GM21723 (cell line): ENCODE measurements around the gene CAMK1D.

ENCODE experiments used
- ATAC-seq: cut with Tn5 transposase; IDR thresholded peaks from one replicate; pipeline ENCODE4 v1.9.1; 2021; ENCODE audit warnings: mild to moderate bottlenecking, moderate library complexity; ENCODE audit not compliant: unreplicated experiment

Gene CAMK1D

GRCh38 chr10:12614177-12614995 lies 265.0 kb downstream of the CAMK1D start:
- no peak for ATAC-seq

- no peak for ATAC-seq
Observed at GRCh38 chr10:12615296-12616220, 266.2 kb downstream of the CAMK1D start.

GRCh38 chr10:12617191-12618175 lies 268.1 kb downstream of the CAMK1D start:
- no peak for ATAC-seq

- ATAC-seq, result no peak
Observed at GRCh38 chr10:12622016-12622415, 272.7 kb downstream of the CAMK1D start.

GRCh38 chr10:12622691-12623090 lies 273.3 kb downstream of the CAMK1D start:
- ATAC-seq, result no peak

GRCh38 chr10:12625393-12626023 lies 276.2 kb downstream of the CAMK1D start:
- no peak for ATAC-seq

- ATAC-seq, result no peak
Observed at GRCh38 chr10:12628153-12628552, 278.8 kb downstream of the CAMK1D start.

- no peak for ATAC-seq
Observed at GRCh38 chr10:12628964-12629766, 279.8 kb downstream of the CAMK1D start.

- ATAC-seq, result no peak
Observed at GRCh38 chr10:12629767-12630165, 280.4 kb downstream of the CAMK1D start.

GRCh38 chr10:12631216-12631615 lies 281.9 kb downstream of the CAMK1D start:
- ATAC-seq, result no peak

GRCh38 chr10:12631787-12632562 lies 282.6 kb downstream of the CAMK1D start:
- no peak for ATAC-seq

GRCh38 chr10:12633776-12634620 lies 284.7 kb downstream of the CAMK1D start:
- no peak for ATAC-seq

- ATAC-seq, result no peak
Observed at GRCh38 chr10:12634621-12634931, 285.2 kb downstream of the CAMK1D start.

GRCh38 chr10:12635127-12635541 lies 285.8 kb downstream of the CAMK1D start:
- no peak for ATAC-seq

- no peak for ATAC-seq
Observed at GRCh38 chr10:12636571-12636970, 287.2 kb downstream of the CAMK1D start.

GRCh38 chr10:12637649-12638048 lies 288.3 kb downstream of the CAMK1D start:
- ATAC-seq, result no peak

GRCh38 chr10:12638103-12638502 lies 288.8 kb downstream of the CAMK1D start:
- no peak for ATAC-seq

- ATAC-seq, result no peak
Observed at GRCh38 chr10:12638781-12639180, 289.4 kb downstream of the CAMK1D start.
